Left renal pelvis (tissue), 4 donors: ENCODE measurements around the gene PNLIPRP3. TPM values are rescaled to one million over a fixed set of nuclear protein-coding genes. Genes with fewer than 3 reads are reported as not detected.
"Not testable (repeated sequence)": the region's sequence is repeated elsewhere in the genome, so short reads cannot be mapped to it uniquely, and the experiment has no call there.

Source experiments
- DNase-seq, 4 donors: peaks; one replicate each; pipeline ENCODE4 v3.0.0-alpha.2; 2013; ENCODE audit warnings: low read depth in 4 of 4, low spot score in 3 of 4
- polyA plus RNA-seq, 4 donors: library from polyadenylated mRNA; unstranded; fragments of 120-200 nt; gene quantifications; one replicate each; pipeline ENCODE4 v1.2.1, GENCODE V29; 2013; ENCODE audit not compliant: insufficient read length in 4 of 4

PNLIPRP3 gene
- not detected for polyA plus RNA-seq

- DNase-seq, result no peak
Observed at GRCh38 chr10:116427671-116428070, at the start of gene PNLIPRP3. PNLIPRP3 (plus strand) TSS chr10:116427847; CDS start chr10:116428013, 166 bp downstream.

- DNase-seq, result no peak
Observed at GRCh38 chr10:116382290-116382689, 45.4 kb upstream of the PNLIPRP3 start.

GRCh38 chr10:116385311-116385710 lies 42.3 kb upstream of the PNLIPRP3 start:
- no peak for DNase-seq

GRCh38 chr10:116385994-116386809 lies 41.4 kb upstream of the PNLIPRP3 start:
- DNase-seq, result peak in 2 of 4 donors; percentile 6 to 26

GRCh38 chr10:116393246-116393831 lies 34.3 kb upstream of the PNLIPRP3 start:
- DNase-seq, result not testable (repeated sequence)

GRCh38 chr10:116395223-116395985 lies 32.2 kb upstream of the PNLIPRP3 start:
- no peak for DNase-seq

- no peak for DNase-seq
Observed at GRCh38 chr10:116398224-116398623, 29.4 kb upstream of the PNLIPRP3 start.

- DNase-seq, result no peak
Observed at GRCh38 chr10:116402858-116403257, 24.8 kb upstream of the PNLIPRP3 start.

GRCh38 chr10:116403740-116404250 lies 23.9 kb upstream of the PNLIPRP3 start:
- no peak for DNase-seq

- no peak for DNase-seq
Observed at GRCh38 chr10:116408719-116409118, 18.9 kb upstream of the PNLIPRP3 start.

- DNase-seq, result no peak
Observed at GRCh38 chr10:116410351-116410750, 17.3 kb upstream of the PNLIPRP3 start.

- DNase-seq, result no peak
Observed at GRCh38 chr10:116417821-116418220, 9.8 kb upstream of the PNLIPRP3 start.

- DNase-seq, result no peak
Observed at GRCh38 chr10:116418389-116418788, 9.3 kb upstream of the PNLIPRP3 start.

GRCh38 chr10:116421815-116422214 lies 5.8 kb upstream of the PNLIPRP3 start:
- DNase-seq, result no peak

GRCh38 chr10:116429288-116429977 lies 1.8 kb downstream of the PNLIPRP3 start:
- no peak for DNase-seq

- no peak for DNase-seq
Observed at GRCh38 chr10:116430288-116430687, 2.6 kb downstream of the PNLIPRP3 start.

- no peak for DNase-seq
Observed at GRCh38 chr10:116431598-116431997, 4.0 kb downstream of the PNLIPRP3 start.

- no peak for DNase-seq
Observed at GRCh38 chr10:116437076-116437692, 9.5 kb downstream of the PNLIPRP3 start.

GRCh38 chr10:116440330-116441030 lies 12.8 kb downstream of the PNLIPRP3 start:
- no peak for DNase-seq
